ENCODE results near the gene SLC6A9. TPM values are rescaled to one million over a fixed set of nuclear protein-coding genes. Genes with fewer than 3 reads are reported as not detected.

SLC6A9 gene
- total RNA-seq = 10 to 100 TPM; 12.5 to 13.4 TPM

DNA sequence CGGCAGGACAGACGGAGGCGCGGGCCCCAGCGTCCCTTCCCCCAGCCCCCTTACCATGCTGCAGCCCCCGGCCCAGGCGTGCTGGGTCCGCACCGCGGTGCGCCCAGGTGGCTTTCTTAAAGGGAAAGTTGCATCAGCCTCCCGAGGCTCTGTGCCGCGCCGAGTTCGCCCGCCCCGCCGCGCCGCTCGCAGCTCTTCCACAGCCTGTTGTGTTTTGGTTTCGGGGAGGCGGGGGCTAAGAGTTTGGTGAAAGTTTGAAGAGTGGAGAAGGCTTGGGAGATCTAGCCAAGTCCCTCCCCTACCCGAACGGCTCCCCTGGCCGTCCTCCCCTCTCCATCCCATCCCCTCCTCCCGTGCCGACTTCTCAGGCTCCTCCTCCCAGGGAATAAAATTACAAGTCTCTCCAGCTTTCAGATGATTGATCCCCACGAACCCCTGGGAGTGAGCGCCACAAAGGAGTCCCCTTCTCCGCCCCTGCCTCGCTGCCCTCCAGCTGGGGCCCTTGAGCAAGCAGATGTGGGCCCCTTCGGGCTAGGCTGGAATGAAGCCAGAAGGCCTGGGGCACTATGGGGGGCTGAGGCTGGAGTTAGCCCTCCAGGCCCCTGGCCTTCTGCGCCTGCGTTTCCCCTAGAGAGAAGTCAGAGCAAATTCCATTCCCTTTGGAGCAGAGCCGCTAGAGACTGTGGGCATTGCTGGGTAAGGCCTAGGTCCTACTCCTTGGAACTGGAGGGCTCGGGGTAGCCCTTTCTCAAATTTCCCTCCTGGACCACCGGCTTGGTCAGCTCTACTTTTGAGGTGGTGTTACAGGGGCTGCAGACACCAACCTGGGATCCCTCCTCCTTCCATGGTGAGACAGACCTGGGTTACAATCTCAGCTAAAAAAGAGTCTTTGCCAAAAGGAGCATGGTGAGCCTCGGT lies at the start of gene SLC6A9:
Gene SLC6A9 (minus strand): TSS at position 211 of the 918 bp plus-strand sequence. CDS start 7,185 bp downstream, outside the sequence.
- Mint-ChIP-seq H3K9me3 (ENCODE audit: low read depth) (no peaks in the 10 kb centered on the region), H3K27me3 (no peaks in the 10 kb centered on the region), H3K4me1 (peaks cover 25% of the 10 kb centered on the region), H3K36me3 (ENCODE audit: low read depth) (peaks cover 4% of the 10 kb centered on the region), H3K4me3 (peak within 1 kb of the TSS; percentile 88), H3K27ac (peak within 1 kb of the TSS; percentile 83)
- ATAC-seq (peak; percentile 27), DNase-seq (peak; percentile 77)
- CTCF ChIA-PET = interaction anchor here (0.6 kb wide), 2 partner anchors 15 to 23 kb away, joined by 3 read pairs; no protein-coding TSS in a partner anchor
- POLR2A ChIA-PET = interaction anchor here (0.9 kb wide), 1 partner anchor 17 kb away, joined by 3 read pairs; no protein-coding TSS in a partner anchor
- intact Hi-C loops (cut with DNase I, micrococcal nuclease) = loop anchor here (2.0 to 10.0 kb wide), 6 partner anchors 267 to 1656 kb away; partner anchors contain the start of genes ELOVL1 (in 1 of the 2), ERMAP (in 1 of the 2), GPBP1L1 (in 1 of the 2) and SLC2A1 (in 1 of the 2)

DNA sequence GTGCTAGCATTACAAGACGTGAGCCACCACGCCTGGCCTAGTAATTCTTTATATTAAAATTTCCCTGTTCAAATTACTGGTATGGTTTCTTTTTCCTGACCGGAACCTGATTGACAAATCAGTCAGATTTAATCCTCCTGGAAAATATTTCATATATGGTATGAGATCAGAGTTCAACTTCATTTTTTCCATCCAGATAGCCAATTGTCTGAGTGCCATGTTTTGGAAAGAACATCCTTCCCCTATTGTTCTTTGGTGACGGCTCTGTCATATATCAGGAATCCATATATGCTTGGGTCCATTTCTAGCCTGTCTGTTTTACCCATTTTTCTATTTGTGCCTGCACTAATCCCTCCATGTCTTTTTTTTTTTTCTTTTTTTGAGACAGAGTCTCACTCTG lies 48.3 kb upstream of the SLC6A9 start:
- ChIA-PET POLR2A (no interaction called here), CTCF (no interaction called here)
- intact Hi-C loops (cut with DNase I, micrococcal nuclease) = no loop called here
- ATAC-seq (no peak), DNase-seq (no peak)
- H3K4me1 Mint-ChIP-seq = no peaks in the 10 kb centered on the region
- no peaks in the 10 kb centered on the region for H3K36me3 Mint-ChIP-seq (ENCODE audit: low read depth)
- H3K4me3 Mint-ChIP-seq = no peak overlapping the region
- no peaks in the 10 kb centered on the region for H3K9me3 Mint-ChIP-seq (ENCODE audit: low read depth)
- H3K27ac Mint-ChIP-seq = no peak overlapping the region
- peaks cover 12% of the 10 kb centered on the region for H3K27me3 Mint-ChIP-seq

DNA sequence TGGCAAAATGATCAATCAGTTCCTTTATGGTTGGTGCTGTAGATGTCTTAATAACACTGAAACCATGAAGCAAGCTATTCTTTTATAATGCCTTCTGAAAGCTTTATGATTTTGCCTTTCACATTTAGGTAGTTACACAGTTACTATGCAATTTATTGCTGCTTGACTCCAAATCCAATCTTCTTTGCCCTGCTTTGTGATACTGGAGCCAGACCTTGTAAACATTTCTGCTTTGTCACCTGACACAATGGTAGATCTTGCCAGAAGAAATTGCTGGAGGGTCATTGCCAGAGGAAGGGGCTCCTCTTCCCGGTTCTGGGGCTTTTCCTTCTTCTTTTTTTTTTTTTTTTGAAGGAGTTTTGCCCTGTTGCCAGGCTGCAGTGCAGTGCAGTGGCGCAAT lies 46.8 kb upstream of the SLC6A9 start:
- H3K27me3 Mint-ChIP-seq = peaks cover 10% of the 10 kb centered on the region
- H3K4me1 Mint-ChIP-seq = no peaks in the 10 kb centered on the region
- H3K36me3 Mint-ChIP-seq (ENCODE audit: low read depth) = no peaks in the 10 kb centered on the region
- intact Hi-C loops (cut with DNase I, micrococcal nuclease) = no loop called here
- POLR2A ChIA-PET = no interaction called here
- ATAC-seq (no peak), DNase-seq (no peak)
- no peak overlapping the region for H3K27ac Mint-ChIP-seq
- no peaks in the 10 kb centered on the region for H3K9me3 Mint-ChIP-seq (ENCODE audit: low read depth)
- CTCF ChIA-PET = interaction anchor here (1.0 kb wide), 2 partner anchors 24 to 31 kb away, joined by 3 read pairs; no protein-coding TSS in a partner anchor
- no peak overlapping the region for H3K4me3 Mint-ChIP-seq

DNA sequence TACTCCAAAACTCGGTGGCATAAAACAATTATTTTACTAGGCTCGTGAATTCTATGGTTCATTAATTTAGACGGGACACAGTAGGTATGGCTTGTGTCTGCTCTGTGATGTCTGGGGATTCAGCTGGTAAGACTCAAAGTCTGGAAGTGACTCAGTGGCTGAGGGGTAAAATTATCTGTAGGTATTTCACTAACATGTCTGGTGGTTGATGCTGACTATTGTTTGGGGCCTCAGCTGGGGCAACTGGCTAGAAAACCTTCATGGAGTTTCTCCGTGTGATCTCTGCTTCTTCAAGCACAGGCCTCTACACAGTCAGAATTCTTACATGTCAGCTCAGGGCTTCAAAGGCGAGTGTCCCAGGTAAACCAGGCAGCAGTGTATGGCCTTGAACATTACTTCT lies 46.2 kb upstream of the SLC6A9 start:
- no peak for ATAC-seq
- H3K27me3 Mint-ChIP-seq = peaks cover 8% of the 10 kb centered on the region
- DNase-seq = no peak
- H3K4me1 Mint-ChIP-seq = no peaks in the 10 kb centered on the region
- no peaks in the 10 kb centered on the region for H3K36me3 Mint-ChIP-seq (ENCODE audit: low read depth)
- no peak overlapping the region for H3K27ac Mint-ChIP-seq
- CTCF ChIA-PET = interaction anchor here (0.7 to 1.0 kb wide), 3 partner anchors 25 to 32 kb away, joined by 3 read pairs; no protein-coding TSS in a partner anchor
- POLR2A ChIA-PET = no interaction called here
- intact Hi-C loops (cut with DNase I, micrococcal nuclease) = no loop called here
- no peaks in the 10 kb centered on the region for H3K9me3 Mint-ChIP-seq (ENCODE audit: low read depth)
- H3K4me3 Mint-ChIP-seq = no peak overlapping the region

DNA sequence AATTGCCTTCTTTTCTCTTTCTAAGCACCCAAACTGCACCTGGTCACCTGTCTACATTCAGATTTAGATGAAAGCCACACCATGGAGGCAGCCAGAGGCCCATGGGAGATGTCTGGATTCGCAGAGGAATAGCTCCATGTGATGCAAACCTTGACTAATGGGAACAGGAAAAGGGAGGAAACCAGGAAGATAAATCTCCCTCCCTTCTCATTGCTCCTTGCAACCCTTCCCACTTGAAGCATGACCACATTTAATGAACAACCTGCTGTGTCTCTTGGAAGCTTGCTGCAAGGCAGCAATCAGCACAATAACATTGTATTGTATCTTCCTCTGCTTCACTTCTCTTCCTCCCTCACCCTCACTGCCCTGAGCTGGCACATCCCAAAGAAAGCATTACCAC lies 44.8 kb upstream of the SLC6A9 start:
- no peaks in the 10 kb centered on the region for H3K9me3 Mint-ChIP-seq (ENCODE audit: low read depth)
- intact Hi-C loops (cut with DNase I, micrococcal nuclease) = no loop called here
- CTCF ChIA-PET = interaction anchor here (0.6 kb wide), 2 partner anchors 507 to 543 kb away, joined by 3 read pairs; no protein-coding TSS in a partner anchor
- POLR2A ChIA-PET = no interaction called here
- no peaks in the 10 kb centered on the region for H3K36me3 Mint-ChIP-seq (ENCODE audit: low read depth)
- ATAC-seq = no peak
- no peak overlapping the region for H3K27ac Mint-ChIP-seq
- H3K27me3 Mint-ChIP-seq = peaks cover 10% of the 10 kb centered on the region
- H3K4me3 Mint-ChIP-seq = no peak overlapping the region
- no peaks in the 10 kb centered on the region for H3K4me1 Mint-ChIP-seq
- DNase-seq = no peak

DNA sequence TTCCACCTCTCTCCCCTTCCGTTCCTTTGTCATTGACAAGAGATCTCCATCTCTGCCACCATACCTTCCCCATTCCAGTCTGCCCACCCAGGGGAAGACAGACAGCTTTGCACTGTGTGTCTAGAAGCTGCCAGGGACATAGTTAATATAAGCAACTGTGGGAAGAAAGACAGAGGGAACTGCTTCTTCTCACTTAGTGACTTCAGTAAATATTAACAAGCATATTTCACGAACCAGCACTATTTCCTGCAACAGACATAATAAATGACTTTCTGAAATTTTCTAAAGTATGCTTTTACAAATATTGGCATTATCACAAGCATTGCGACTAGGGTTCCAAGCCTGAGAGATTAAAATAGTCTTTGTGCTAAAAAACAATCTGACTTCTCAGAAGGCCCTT lies 43.2 kb upstream of the SLC6A9 start:
- Mint-ChIP-seq H3K27ac (no peak overlapping the region), H3K4me3 (no peak overlapping the region), H3K36me3 (ENCODE audit: low read depth) (no peaks in the 10 kb centered on the region), H3K9me3 (ENCODE audit: low read depth) (no peaks in the 10 kb centered on the region), H3K4me1 (no peaks in the 10 kb centered on the region), H3K27me3 (peaks cover 11% of the 10 kb centered on the region)
- POLR2A ChIA-PET = no interaction called here
- ATAC-seq (no peak), DNase-seq (no peak)
- CTCF ChIA-PET = no interaction called here
- intact Hi-C loops (cut with DNase I, micrococcal nuclease) = no loop called here

DNA sequence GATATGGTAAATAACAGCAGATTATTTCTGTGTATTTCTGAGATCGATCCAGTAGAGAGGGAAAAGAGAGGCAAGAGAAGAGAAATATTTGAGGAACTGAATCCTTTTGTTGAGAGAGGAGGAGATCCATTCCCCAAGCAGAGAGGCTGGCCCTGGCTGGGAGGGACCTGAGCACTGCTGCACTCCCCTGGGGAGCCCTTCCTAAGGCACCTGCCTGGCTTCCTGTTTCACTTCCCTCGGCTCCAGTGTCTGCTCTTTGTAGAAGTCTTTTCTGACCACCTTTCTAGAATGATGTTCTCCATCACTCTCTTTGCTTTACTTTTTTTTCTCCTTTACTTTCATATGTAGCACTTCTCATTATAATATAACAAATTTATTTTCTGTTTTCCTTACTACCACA lies 42.3 kb upstream of the SLC6A9 start:
- H3K4me3 Mint-ChIP-seq = no peak overlapping the region

DNA sequence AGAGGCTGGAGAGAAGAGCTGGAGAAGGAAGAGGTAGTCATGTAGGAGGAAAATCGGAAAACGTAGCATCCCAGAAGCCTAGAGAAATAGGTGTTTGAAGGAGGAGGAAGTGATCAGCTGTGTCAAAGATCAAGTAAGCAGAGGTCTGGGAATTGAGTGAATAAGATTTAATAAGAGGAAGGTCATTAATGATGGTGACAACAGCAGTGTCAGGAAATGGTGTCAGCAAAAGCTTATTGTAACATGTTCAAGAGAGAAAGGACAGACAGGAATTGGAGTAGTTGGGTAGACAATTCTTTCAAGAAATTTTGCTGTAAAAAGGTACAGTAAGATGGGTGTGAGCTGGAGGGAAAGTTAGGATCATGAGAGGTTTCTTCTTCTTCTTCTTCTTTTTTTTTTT lies 41.6 kb upstream of the SLC6A9 start:
- POLR2A ChIA-PET = no interaction called here
- no peaks in the 10 kb centered on the region for H3K9me3 Mint-ChIP-seq (ENCODE audit: low read depth)
- intact Hi-C loops (cut with DNase I, micrococcal nuclease) = no loop called here
- H3K27ac Mint-ChIP-seq = no peak overlapping the region
- no peak for ATAC-seq
- no peaks in the 10 kb centered on the region for H3K36me3 Mint-ChIP-seq (ENCODE audit: low read depth)
- CTCF ChIA-PET = interaction anchor here (0.6 to 2.2 kb wide), 3 partner anchors 36 to 1484 kb away, joined by 3 to 8 read pairs (median 4); no protein-coding TSS in a partner anchor
- peaks cover 12% of the 10 kb centered on the region for H3K27me3 Mint-ChIP-seq
- no peak overlapping the region for H3K4me3 Mint-ChIP-seq
- DNase-seq = no peak
- H3K4me1 Mint-ChIP-seq = no peaks in the 10 kb centered on the region

More for the DNA sequence above, 42.3 kb upstream of the SLC6A9 start:
- Mint-ChIP-seq H3K4me1 (no peaks in the 10 kb centered on the region), H3K27me3 (peaks cover 12% of the 10 kb centered on the region), H3K36me3 (ENCODE audit: low read depth) (no peaks in the 10 kb centered on the region), H3K27ac (no peak overlapping the region), H3K9me3 (ENCODE audit: low read depth) (no peaks in the 10 kb centered on the region)
- CTCF ChIA-PET = no interaction called here
- no peak for DNase-seq
- intact Hi-C loops (cut with DNase I, micrococcal nuclease) = no loop called here
- POLR2A ChIA-PET = no interaction called here
- no peak for ATAC-seq

DNA sequence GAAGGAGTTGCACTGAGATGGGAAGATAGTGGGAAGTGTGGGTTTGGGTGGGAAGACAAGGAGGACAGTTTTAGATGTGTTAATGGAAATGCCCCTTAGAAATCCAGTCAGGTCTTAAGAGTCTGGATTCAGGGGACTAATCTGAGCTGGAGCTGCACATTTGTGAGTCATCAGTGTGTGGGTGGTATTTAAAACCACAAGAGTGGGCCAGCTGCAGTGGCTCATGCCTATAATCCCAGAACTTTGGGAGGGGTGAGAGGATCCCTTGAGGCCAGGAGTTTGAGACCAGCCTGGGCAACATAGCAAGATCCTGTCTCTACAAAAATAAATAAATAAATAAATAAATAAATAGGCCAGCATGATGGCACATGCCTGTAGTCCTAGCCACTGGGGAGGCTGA lies 40.9 kb upstream of the SLC6A9 start:
- no peaks in the 10 kb centered on the region for H3K9me3 Mint-ChIP-seq (ENCODE audit: low read depth)
- ChIA-PET CTCF (interaction anchor here (0.6 to 2.2 kb wide), 3 partner anchors 36 to 1483 kb away, joined by 3 to 8 read pairs (median 4); no protein-coding TSS in a partner anchor), POLR2A (no interaction called here)
- H3K36me3 Mint-ChIP-seq (ENCODE audit: low read depth) = no peaks in the 10 kb centered on the region
- intact Hi-C loops (cut with DNase I, micrococcal nuclease) = no loop called here
- ATAC-seq (no peak), DNase-seq (peak; percentile 8)
- no peaks in the 10 kb centered on the region for H3K4me1 Mint-ChIP-seq
- H3K27ac Mint-ChIP-seq = no peak overlapping the region
- H3K27me3 Mint-ChIP-seq = peaks cover 12% of the 10 kb centered on the region
- H3K4me3 Mint-ChIP-seq = no peak overlapping the region

DNA sequence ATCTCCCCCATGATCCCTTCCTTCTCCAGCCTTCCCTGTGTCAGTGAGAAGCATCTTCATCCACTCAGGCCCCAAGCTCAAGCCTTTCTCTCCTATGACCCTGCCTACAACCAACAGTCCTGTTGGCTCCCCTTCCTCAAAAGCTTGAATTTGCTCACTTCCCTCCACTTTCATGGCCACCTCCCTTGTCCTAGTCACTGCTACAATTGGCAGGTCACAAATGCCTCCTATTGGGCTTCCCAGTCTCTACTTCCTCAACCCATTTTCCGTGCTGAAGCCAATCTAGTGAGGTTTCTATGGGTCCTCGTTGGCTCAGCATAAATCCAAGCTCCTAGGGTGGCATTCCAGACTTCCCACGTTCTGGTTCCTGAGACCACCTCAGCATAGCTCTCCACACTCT lies 40.2 kb upstream of the SLC6A9 start:
- no peak overlapping the region for H3K27ac Mint-ChIP-seq
- H3K27me3 Mint-ChIP-seq = peaks cover 12% of the 10 kb centered on the region
- no peak overlapping the region for H3K4me3 Mint-ChIP-seq
- no peaks in the 10 kb centered on the region for H3K9me3 Mint-ChIP-seq (ENCODE audit: low read depth)
- H3K4me1 Mint-ChIP-seq = no peaks in the 10 kb centered on the region
- ATAC-seq (no peak), DNase-seq (no peak)
- no peaks in the 10 kb centered on the region for H3K36me3 Mint-ChIP-seq (ENCODE audit: low read depth)
- CTCF ChIA-PET = interaction anchor here (0.7 to 2.2 kb wide), 4 partner anchors 13 to 101 kb away, joined by 3 to 8 read pairs (median 4); no protein-coding TSS in a partner anchor
- intact Hi-C loops (cut with DNase I, micrococcal nuclease) = no loop called here
- POLR2A ChIA-PET = interaction anchor here (0.6 kb wide), 2 partner anchors 10 to 690 kb away, joined by 4 to 6 read pairs; no protein-coding TSS in a partner anchor

DNA sequence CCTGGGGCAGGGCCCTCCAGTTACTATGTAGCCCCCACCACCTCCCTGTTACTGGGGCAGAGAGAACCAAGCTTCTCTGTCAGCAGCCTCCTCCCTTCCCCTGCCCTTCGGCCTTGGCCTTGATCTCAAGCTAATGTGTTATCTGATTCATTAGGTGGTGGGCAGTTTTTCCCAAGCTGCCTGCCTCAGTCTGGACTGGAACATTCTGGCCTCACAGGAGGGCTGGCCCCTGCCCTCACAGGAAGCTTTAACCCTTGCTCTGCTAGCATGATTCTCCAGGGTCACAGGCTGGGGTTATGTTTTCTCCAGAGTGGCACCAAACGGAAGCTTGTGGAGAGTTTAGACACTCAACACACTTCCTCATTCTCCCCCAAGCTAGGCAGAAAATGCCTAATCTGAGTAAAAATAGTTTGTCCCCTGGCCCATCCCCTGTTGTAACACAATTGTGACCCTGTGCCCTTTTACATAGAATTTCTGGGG lies 37.2 kb upstream of the SLC6A9 start:
- Mint-ChIP-seq H3K27me3 (peaks cover 12% of the 10 kb centered on the region), H3K36me3 (ENCODE audit: low read depth) (no peaks in the 10 kb centered on the region), H3K4me3 (no peak overlapping the region), H3K9me3 (ENCODE audit: low read depth) (no peaks in the 10 kb centered on the region), H3K4me1 (no peaks in the 10 kb centered on the region), H3K27ac (no peak overlapping the region)
- ChIA-PET CTCF (interaction anchor here (0.6 kb wide), 1 partner anchor 64 kb away, joined by 3 read pairs; no protein-coding TSS in a partner anchor), POLR2A (no interaction called here)
- DNase-seq (no peak), ATAC-seq (no peak)
- intact Hi-C loops (cut with DNase I, micrococcal nuclease) = no loop called here
